ENCODE measurements around the gene COL6A2. TPM values are rescaled to one million over a fixed set of nuclear protein-coding genes. Genes with fewer than 3 reads are reported as not detected.

Gene COL6A2
- total and polyA plus RNA-seq, 2 donors (not counting 1 experiment from before 2014, with no cell fraction given): 1.2 to 2.1 TPM

- DNase-seq: peak; percentile 30
- Mint-ChIP-seq H3K9me3 (ENCODE audit: insufficient read depth) (no peaks in the 10 kb centered on the region), H3K27ac (no peak overlapping the region), H3K27me3 (no peaks in the 10 kb centered on the region), H3K4me3 (no peak overlapping the region), H3K4me1 (no peaks in the 10 kb centered on the region)
- Histone ChIP-seq H3K4me3 (ENCODE audit: control extremely low read depth in 1 of 5, extremely low read depth in 1 of 5, insufficient read depth in 1 of 5, low read depth in 2 of 5, low read length in 4 of 5) (no peak overlapping the region), H3K9ac (ENCODE audit: low read length) (no peak overlapping the region), H3K9me3 (ENCODE audit: control extremely low read depth in 1 of 3, control insufficient read depth in 2 of 3, insufficient read depth in 1 of 3, low read length in 2 of 3) (no peaks in the 10 kb centered on the region), H3K79me2 (ENCODE audit: control insufficient read depth, insufficient read depth, low read length) (no peaks in the 10 kb centered on the region), H3K36me3 (replicated peaks in 1 of 2; ENCODE audit: control extremely low read depth in 1 of 2, control insufficient read depth in 1 of 2, extremely low read depth in 1 of 2, insufficient read depth in 2 of 2, low read length in 1 of 2) (no peaks in the 10 kb centered on the region), H3K4me2 (replicated peaks; ENCODE audit: low read depth, low read length, poor library complexity, severe bottlenecking) (peak overlapping the region; percentile 3), H3K4me1 (ENCODE audit: control insufficient read depth in 2 of 2, insufficient read depth in 2 of 2, low read length in 2 of 2) (peaks cover 0 to 5% of the 10 kb centered on the region in 2 donors), H2AFZ (ENCODE audit: insufficient read depth, low read depth, low read length, poor library complexity, severe bottlenecking) (no peak overlapping the region), H3K27me3 (replicated peaks in 1 of 4; ENCODE audit: control extremely low read depth in 1 of 4, control insufficient read depth in 3 of 4, insufficient read depth in 4 of 4, low read length in 3 of 4) (no peaks in the 10 kb centered on the region), H3K27ac (ENCODE audit: low read length in 2 of 2) (no peak overlapping the region), H4K20me1 (ENCODE audit: control insufficient read depth, insufficient read depth, low read length, poor library complexity, severe bottlenecking) (no peaks in the 10 kb centered on the region)
- TF ChIP-seq, protein P1, sequence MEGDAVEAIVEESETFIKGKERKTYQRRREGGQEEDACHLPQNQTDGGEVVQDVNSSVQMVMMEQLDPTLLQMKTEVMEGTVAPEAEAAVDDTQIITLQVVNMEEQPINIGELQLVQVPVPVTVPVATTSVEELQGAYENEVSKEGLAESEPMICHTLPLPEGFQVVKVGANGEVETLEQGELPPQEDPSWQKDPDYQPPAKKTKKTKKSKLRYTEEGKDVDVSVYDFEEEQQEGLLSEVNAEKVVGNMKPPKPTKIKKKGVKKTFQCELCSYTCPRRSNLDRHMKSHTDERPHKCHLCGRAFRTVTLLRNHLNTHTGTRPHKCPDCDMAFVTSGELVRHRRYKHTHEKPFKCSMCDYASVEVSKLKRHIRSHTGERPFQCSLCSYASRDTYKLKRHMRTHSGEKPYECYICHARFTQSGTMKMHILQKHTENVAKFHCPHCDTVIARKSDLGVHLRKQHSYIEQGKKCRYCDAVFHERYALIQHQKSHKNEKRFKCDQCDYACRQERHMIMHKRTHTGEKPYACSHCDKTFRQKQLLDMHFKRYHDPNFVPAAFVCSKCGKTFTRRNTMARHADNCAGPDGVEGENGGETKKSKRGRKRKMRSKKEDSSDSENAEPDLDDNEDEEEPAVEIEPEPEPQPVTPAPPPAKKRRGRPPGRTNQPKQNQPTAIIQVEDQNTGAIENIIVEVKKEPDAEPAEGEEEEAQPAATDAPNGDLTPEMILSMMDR (IDR thresholded peaks at IDR 0.05): peak; percentile 58
- no peak for TF ChIP-seq EZH2 (IDR thresholded peaks at IDR 0.05; ENCODE audit: borderline replicate concordance, insufficient read depth, low read depth, low read length, poor library complexity, severe bottlenecking)
- 46% methylated on average over 29 of the region's 33 CpGs for WGBS (ENCODE audit: insufficient coverage)
- peak; percentile 41 for ATAC-seq (ENCODE audit: low read depth)
- ChIA-PET CTCF (interaction anchor here (0.9 to 2.9 kb wide), 2 partner anchors 10 to 75 kb away, joined by 3 to 12 read pairs; partner anchors contain the start of gene LSS), POLR2A (no interaction called here)
- intact Hi-C loops (cut with micrococcal nuclease): no loop called here
These were observed 55.6 kb downstream of the COL6A2 start for GRCh38 chr21:46153247-46154154.

All from B cell (primary cell).